Stimulated activated CD8-positive, alpha-beta memory T cell treated with anti-CD3 and anti-CD28 coated beads, Interleukin-15, amount 100 ng/mL, for 48 hours (primary cell): Measurements from ENCODE around the gene BARX2.
"Not testable (repeated sequence)": the region's sequence is repeated elsewhere in the genome, so short reads cannot be mapped to it uniquely, and the experiment has no call there.

Experiments used
- DNase-seq, 2 donors: peaks; one replicate each; pipeline ENCODE4 v3.0.0-alpha.2; 2020; ENCODE audit warnings: low read depth in 2 of 2

Gene BARX2

GRCh38 chr11:129375751-129376657, at the start of gene BARX2:
Gene BARX2, plus strand, starts transcription at chr11:129375848. Its CDS starts 188 bp downstream, at chr11:129376036.
- peak; percentile 19 to 22 for DNase-seq

GRCh38 chr11:129326921-129327320, 48.7 kb upstream of the BARX2 start:
- no peak for DNase-seq

- not testable (repeated sequence) for DNase-seq
Observed at GRCh38 chr11:129327708-129328107, 47.9 kb upstream of the BARX2 start.

GRCh38 chr11:129328756-129329155, 46.9 kb upstream of the BARX2 start:
- DNase-seq: no peak

GRCh38 chr11:129331217-129331616, 44.4 kb upstream of the BARX2 start:
- no peak for DNase-seq

GRCh38 chr11:129331871-129332274, 43.8 kb upstream of the BARX2 start:
- peak; percentile 35 to 52 for DNase-seq

- DNase-seq: no peak
Observed at GRCh38 chr11:129333873-129334272, 41.8 kb upstream of the BARX2 start.

- DNase-seq: peak in 1 of 2 donors; percentile 4
Observed at GRCh38 chr11:129344301-129344940, 31.2 kb upstream of the BARX2 start.

GRCh38 chr11:129346916-129347315, 28.7 kb upstream of the BARX2 start:
- no peak for DNase-seq

- no peak for DNase-seq
Observed at GRCh38 chr11:129348813-129349212, 26.8 kb upstream of the BARX2 start.

- DNase-seq: no peak
Observed at GRCh38 chr11:129352676-129353075, 23.0 kb upstream of the BARX2 start.

- DNase-seq: no peak
Observed at GRCh38 chr11:129354691-129355090, 21.0 kb upstream of the BARX2 start.

GRCh38 chr11:129359748-129360147, 15.9 kb upstream of the BARX2 start:
- DNase-seq: no peak

- DNase-seq: peak; percentile 66 to 68
Observed at GRCh38 chr11:129364143-129364654, 11.4 kb upstream of the BARX2 start.

GRCh38 chr11:129365816-129366215, 9.8 kb upstream of the BARX2 start:
- no peak for DNase-seq

GRCh38 chr11:129366737-129367597, 8.7 kb upstream of the BARX2 start:
- DNase-seq: no peak

- no peak for DNase-seq
Observed at GRCh38 chr11:129368889-129369672, 6.6 kb upstream of the BARX2 start.

GRCh38 chr11:129370715-129371114, 4.9 kb upstream of the BARX2 start:
- DNase-seq: no peak

GRCh38 chr11:129372609-129373488, 2.8 kb upstream of the BARX2 start:
- DNase-seq: no peak

- no peak for DNase-seq
Observed at GRCh38 chr11:129373489-129373953, 2.1 kb upstream of the BARX2 start.
